MCF 10A (cell line): ENCODE data around the gene TMEM184A. TPM values are rescaled to one million over a fixed set of nuclear protein-coding genes. Genes with fewer than 3 reads are reported as not detected.

Experiments used
- BruUV-seq: library from RNA; stranded (reverse); fragments of 400-500 nt; replicated peaks from 2 replicates; lab custom pipeline; 2021; lab: Mats Ljungman, UMichigan
- CTCF ChIA-PET: fragments of 300-600 bp; sonication (Branson Sonifier 250); formaldehyde crosslinking; extraction: SDS; loops from one replicate; lab custom pipeline; 2021; ENCODE audit warnings: antibody characterized with exemption, inconsistent platforms; lab: Yijun Ruan, JAX
- POLR2A ChIA-PET: fragments of 300-600, 350-650 bp; sonication (Branson Sonifier 250); formaldehyde crosslinking; extraction: SDS; loops from one replicate; lab custom pipeline; 2020; ENCODE audit warnings: antibody characterized with exemption, inconsistent platforms; lab: Yijun Ruan, JAX
- DNase-seq: peaks from one replicate; pipeline ENCODE4 v3.0.0-alpha.2; 2018; ENCODE audit not compliant: unreplicated experiment
- H3K27ac Mint-ChIP-seq: one replicate; pipeline ENCODE4 v1.8.0; 2022; ENCODE audit warnings: mild to moderate bottlenecking, low read depth, mixed read lengths; ENCODE audit not compliant: unreplicated experiment
- H3K27me3 Mint-ChIP-seq: one replicate; pipeline ENCODE4 v1.8.0; 2022; ENCODE audit warnings: mixed read lengths; ENCODE audit not compliant: insufficient read depth, unreplicated experiment
- H3K36me3 Mint-ChIP-seq: one replicate; pipeline ENCODE4 v1.8.0; 2022; ENCODE audit warnings: mild to moderate bottlenecking, moderate library complexity, mixed read lengths; ENCODE audit not compliant: insufficient read depth, unreplicated experiment
- H3K4me1 Mint-ChIP-seq: one replicate; pipeline ENCODE4 v1.8.0; 2022; ENCODE audit warnings: mixed read lengths; ENCODE audit not compliant: insufficient read depth, unreplicated experiment
- H3K4me3 Mint-ChIP-seq: one replicate; pipeline ENCODE4 v1.8.0; 2022; ENCODE audit warnings: mild to moderate bottlenecking, moderate library complexity, mixed read lengths; ENCODE audit not compliant: unreplicated experiment
- H3K9me3 Mint-ChIP-seq: one replicate; pipeline ENCODE4 v1.8.0; 2022; ENCODE audit warnings: mixed read lengths; ENCODE audit not compliant: unreplicated experiment
- intact Hi-C: fragments of 100-400 bp; cut with micrococcal nuclease; formaldehyde crosslinking; loops from 2 replicates; pipeline ENCODE4 v1.14.1; 2022
- total RNA-seq: library from RNA; stranded (reverse); gene quantifications from 2 replicates; pipeline ENCODE4 v1.2.3, GENCODE V29; 2022
- TF ChIP-seq, protein P1 (sequence below): fragments of 200-600 bp; IDR thresholded peaks from one replicate; pipeline ENCODE4 v1.8.0; 2022; ENCODE audit warnings: antibody characterized with exemption, mild to moderate bottlenecking; ENCODE audit not compliant: unreplicated experiment

TMEM184A gene
- total RNA-seq, 1 experiment from 2014 or later, result 14.2 TPM

DNA sequence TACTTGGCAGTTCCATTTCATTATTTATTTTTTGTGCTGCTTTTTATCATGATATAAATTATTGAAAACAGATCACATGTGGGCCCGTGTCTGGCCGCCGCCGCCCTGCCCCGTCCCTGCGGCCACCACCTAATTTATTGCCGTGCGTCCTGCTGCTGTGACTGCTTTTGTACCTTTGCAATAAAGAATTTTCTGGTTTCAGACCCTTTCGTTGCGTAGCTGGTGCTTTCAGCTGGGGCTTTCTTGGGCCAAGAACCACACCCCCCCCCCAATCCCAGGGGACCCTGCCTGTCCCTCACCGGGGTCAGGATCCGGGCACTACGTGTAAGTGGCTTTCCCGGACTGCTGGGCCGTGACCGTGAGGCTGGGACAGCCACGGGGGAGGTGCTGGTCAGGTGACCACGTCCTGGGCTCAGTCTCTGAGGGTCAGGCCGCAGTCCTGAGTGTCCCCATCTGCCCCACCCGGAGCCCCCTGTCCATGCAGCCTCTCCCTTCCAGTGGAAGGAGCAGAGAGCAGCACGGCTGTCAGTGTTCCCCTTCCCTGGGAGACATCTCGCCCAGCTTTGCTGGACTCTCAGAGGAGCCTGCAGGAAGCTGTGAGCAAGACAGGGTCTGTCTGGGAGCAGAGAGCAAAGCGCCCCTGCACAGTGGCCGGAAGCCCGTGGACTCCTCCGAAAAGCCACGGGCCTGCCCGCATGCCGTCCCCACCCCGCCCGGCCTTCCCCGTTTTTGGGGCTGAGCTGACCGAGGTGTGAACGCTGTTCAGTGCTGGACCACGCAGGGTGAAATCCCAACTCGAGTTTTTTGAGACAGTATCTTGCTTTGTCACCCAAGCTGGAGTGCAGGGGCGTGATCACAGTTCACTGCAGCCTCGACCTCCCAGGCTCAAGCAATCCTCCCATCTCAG is 12.9 kb downstream of the TMEM184A start:
- CTCF ChIA-PET, result interaction anchor here (1.2 to 2.5 kb wide), 2 partner anchors 13 to 69 kb away, joined by 3 to 11 read pairs; partner anchors contain the start of gene TMEM184A
- no peak for DNase-seq
- intact Hi-C loops, result no loop called here
- peaks cover 39% of the 10 kb centered on the region for H3K36me3 Mint-ChIP-seq
- no peaks in the 10 kb centered on the region for H3K4me1 Mint-ChIP-seq
- H3K9me3 Mint-ChIP-seq, result no peaks in the 10 kb centered on the region
- BruUV-seq, result no TSS peak
- no peak overlapping the region for H3K27ac Mint-ChIP-seq
- POLR2A ChIA-PET, result interaction anchor here (0.5 to 1.7 kb wide), 7 partner anchors 10 to 983 kb away, joined by 3 to 11 read pairs (median 4); partner anchors contain the start of gene TMEM184A
- TF ChIP-seq, protein P1, sequence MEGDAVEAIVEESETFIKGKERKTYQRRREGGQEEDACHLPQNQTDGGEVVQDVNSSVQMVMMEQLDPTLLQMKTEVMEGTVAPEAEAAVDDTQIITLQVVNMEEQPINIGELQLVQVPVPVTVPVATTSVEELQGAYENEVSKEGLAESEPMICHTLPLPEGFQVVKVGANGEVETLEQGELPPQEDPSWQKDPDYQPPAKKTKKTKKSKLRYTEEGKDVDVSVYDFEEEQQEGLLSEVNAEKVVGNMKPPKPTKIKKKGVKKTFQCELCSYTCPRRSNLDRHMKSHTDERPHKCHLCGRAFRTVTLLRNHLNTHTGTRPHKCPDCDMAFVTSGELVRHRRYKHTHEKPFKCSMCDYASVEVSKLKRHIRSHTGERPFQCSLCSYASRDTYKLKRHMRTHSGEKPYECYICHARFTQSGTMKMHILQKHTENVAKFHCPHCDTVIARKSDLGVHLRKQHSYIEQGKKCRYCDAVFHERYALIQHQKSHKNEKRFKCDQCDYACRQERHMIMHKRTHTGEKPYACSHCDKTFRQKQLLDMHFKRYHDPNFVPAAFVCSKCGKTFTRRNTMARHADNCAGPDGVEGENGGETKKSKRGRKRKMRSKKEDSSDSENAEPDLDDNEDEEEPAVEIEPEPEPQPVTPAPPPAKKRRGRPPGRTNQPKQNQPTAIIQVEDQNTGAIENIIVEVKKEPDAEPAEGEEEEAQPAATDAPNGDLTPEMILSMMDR, result no peak
- H3K27me3 Mint-ChIP-seq, result no peaks in the 10 kb centered on the region
- no peak overlapping the region for H3K4me3 Mint-ChIP-seq

DNA sequence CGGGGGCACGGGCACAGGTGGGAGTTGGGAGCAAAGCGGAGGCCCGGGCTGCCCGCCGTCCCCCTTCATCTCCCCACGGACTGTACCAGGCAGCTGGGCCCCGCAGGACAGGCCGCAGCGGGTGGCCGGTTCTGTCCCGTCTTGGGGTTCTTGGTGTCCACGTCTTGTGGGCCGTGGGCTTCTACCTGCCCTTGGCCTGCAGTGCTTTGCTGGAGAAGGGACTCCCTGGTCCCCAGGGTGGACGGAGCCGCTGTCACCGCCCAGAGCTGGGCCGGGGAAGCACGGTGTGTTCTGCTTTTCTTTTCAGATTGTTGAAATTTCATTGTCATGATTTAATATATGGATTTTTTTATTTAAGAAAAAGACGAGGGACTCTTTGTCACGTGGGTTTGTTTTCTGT is 13.7 kb downstream of the TMEM184A start:
- Mint-ChIP-seq H3K9me3 (no peaks in the 10 kb centered on the region), H3K27me3 (no peaks in the 10 kb centered on the region), H3K36me3 (peaks cover 39% of the 10 kb centered on the region), H3K4me3 (no peak overlapping the region), H3K4me1 (no peaks in the 10 kb centered on the region), H3K27ac (no peak overlapping the region)
- no peak for DNase-seq
- CTCF ChIA-PET, result interaction anchor here (2.5 kb wide), 1 partner anchor 14 kb away, joined by 11 read pairs; the partner anchor contains the start of gene TMEM184A
- BruUV-seq, result no TSS peak
- intact Hi-C loops, result no loop called here
- TF ChIP-seq, protein P1, result no peak
- POLR2A ChIA-PET, result interaction anchor here (0.6 to 1.2 kb wide), 4 partner anchors 10 to 984 kb away, joined by 3 to 6 read pairs (median 4); partner anchors contain the start of gene TMEM184A

DNA sequence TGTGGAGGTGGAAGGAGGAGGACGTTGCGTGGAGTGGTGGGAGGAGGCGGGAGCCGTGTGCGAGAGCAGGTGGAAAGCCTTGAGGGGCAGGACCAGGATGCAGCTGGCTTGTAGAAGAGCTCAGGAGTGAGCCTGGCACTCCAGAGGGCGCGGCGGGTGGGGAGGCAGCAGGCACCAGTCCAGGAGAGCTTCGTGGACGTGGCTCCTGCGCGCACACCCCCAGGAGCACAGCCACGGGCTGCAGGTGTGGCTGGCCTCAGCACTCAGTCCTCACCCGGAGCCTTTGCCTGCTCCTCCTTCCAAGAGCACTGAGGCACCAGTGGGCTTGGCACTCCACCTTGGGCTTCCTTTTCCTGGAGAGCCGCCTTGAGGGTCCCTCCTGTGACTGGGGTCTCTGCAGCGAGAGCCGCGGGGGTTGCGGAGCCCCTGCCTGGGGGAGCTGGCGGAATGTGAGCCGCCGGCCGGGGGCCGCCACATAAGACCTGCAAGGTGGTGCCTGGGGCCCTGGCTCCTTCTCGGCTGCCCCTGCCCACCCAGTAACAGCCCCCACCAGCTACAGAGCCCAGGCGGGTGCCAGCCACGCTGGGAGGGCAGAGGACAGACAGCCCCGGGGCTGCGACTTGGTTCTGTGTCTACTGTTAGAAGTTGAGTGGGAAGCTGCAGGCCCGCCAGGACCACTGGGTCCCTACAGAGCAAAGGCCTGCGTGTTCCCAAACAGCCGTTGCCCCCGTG is 14.4 kb downstream of the TMEM184A start:
- no TSS peak for BruUV-seq
- Mint-ChIP-seq H3K4me3 (no peak overlapping the region), H3K9me3 (no peaks in the 10 kb centered on the region), H3K36me3 (peaks cover 43% of the 10 kb centered on the region), H3K4me1 (no peaks in the 10 kb centered on the region), H3K27ac (no peak overlapping the region), H3K27me3 (no peaks in the 10 kb centered on the region)
- intact Hi-C loops, result no loop called here
- no peak for DNase-seq
- TF ChIP-seq, protein P1, result no peak
- POLR2A ChIA-PET, result interaction anchor here (0.8 to 1.2 kb wide), 3 partner anchors 10 to 43 kb away, joined by 3 to 6 read pairs (median 4); partner anchors contain the start of gene TMEM184A
- CTCF ChIA-PET, result interaction anchor here (2.5 kb wide), 1 partner anchor 15 kb away, joined by 11 read pairs; the partner anchor contains the start of gene TMEM184A
